Measurements from ENCODE around the gene LRTM1.

GRCh38 chr3:54882129-54882833 is 45.6 kb downstream of the LRTM1 start:
- TF ChIP-seq CTCF (conservative IDR thresholded peaks at IDR 0.05 in 1 of 2, IDR thresholded peaks at IDR 0.05 in 1 of 2; ENCODE audit: extremely low read depth in 1 of 2, insufficient read depth in 1 of 2, low read depth in 1 of 2, low read length in 2 of 2) (no peak), EZH2 (IDR thresholded peaks at IDR 0.05; ENCODE audit: borderline replicate concordance, low read length) (no peak)

All from mammary epithelial cell (primary cell).